Uterus (tissue), 2 donors: ENCODE data around the gene ATXN7L1.

Experiments used
- CTCF ChIP-seq, 4 experiments: fragments of 200-600 bp in 2 of 4; fragments of 450-650 bp in 2 of 4; sonication (generic) in 2 of 4; IDR thresholded peaks; one replicate each; pipeline ENCODE4 v1.5.1; 2016 to 2019; ENCODE audit warnings: antibody characterized with exemption in 4 of 4, mild to moderate bottlenecking in 2 of 4, moderate library complexity in 1 of 4
- POLR2A ChIP-seq, 2 donors: fragments of 450-650 bp; IDR thresholded peaks; one replicate each; pipeline ENCODE4 v1.6.1; 2016; ENCODE audit warnings: antibody characterized with exemption in 2 of 2, mild to moderate bottlenecking in 1 of 2, moderate library complexity in 1 of 2

GRCh38 chr7:105590793-105591192 is 285.6 kb downstream of the ATXN7L1 start:
- no peak for TF ChIP-seq CTCF (IDR thresholded peaks at IDR 0.05)
- TF ChIP-seq POLR2A (IDR thresholded peaks at IDR 0.05), result no peak
